GM12878 (cell line): ENCODE measurements around the gene EFCAB7.

Experiments
- HDAC2 ChIP-seq: fragments of 200-600 bp; sonication (generic); IDR thresholded peaks from 2 replicates; pipeline ENCODE4 v1.6.1; 2017
- IRF5 ChIP-seq: fragments of 450-650 bp; IDR thresholded peaks from 2 replicates; pipeline ENCODE4 v1.6.1; 2017; ENCODE audit warnings: borderline replicate concordance
- MTA2 ChIP-seq: fragments of 450-650 bp; IDR thresholded peaks from 2 replicates; pipeline ENCODE4 v1.6.1; 2016; ENCODE audit warnings: low read depth, mild to moderate bottlenecking, moderate library complexity
- POLR2A ChIP-seq: IDR thresholded peaks from 2 replicates; pipeline ENCODE4 v1.6.1; 2011; ENCODE audit warnings: low read depth, mild to moderate bottlenecking, low read length
- SMC3 ChIP-seq: IDR thresholded peaks from 2 replicates; pipeline ENCODE4 v1.6.1; 2011; ENCODE audit warnings: low read length, improper control_type of control experiment, borderline replicate concordance

GRCh38 chr1:63480057-63480456 lies 43.3 kb upstream of the EFCAB7 start:
- TF ChIP-seq HDAC2: no peak
- TF ChIP-seq POLR2A: no peak
- TF ChIP-seq MTA2: no peak
- TF ChIP-seq SMC3: no peak
- no peak for TF ChIP-seq IRF5
